Measurements from ENCODE around the gene PIGH.
"Not testable (repeated sequence)": the region's sequence is repeated elsewhere in the genome, so short reads cannot be mapped to it uniquely, and the experiment has no call there.

The PIGH gene

DNA sequence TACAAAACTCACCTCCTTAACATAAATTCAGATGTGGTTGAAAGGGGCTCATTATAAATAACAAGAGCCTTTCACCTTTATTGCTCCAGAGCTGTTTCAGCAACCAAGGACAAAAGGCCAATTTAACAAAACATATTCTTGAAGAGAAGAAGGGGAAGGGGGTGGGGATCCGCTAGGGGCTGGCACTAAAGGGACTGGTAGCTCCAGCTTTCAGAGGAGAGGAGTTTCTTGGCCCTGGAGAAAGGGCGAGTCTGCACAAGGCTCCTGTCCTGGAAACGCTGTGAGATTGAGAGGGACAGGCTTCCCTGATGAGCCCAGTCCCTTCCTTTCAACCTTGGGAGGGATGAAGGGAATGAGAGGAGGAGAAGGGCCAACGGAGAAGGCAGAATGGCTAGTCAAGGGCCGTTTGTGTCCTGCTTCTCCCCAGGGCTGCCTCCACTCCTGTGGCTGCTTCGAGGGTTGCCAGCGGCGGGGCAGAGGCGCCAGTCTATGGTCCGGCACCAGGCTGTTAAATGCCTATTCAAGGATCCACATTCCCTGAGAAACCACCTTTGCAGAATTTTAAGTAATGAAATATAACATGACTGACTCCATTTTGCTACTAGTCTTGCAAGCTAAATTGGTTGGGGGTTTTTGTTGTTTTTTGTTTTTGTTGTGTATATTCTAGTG is 9.7 kb upstream of the PIGH start:
- DNase-seq (ENCODE audit: low read depth in 1 of 2, low spot score in 1 of 2), result no peak

DNA sequence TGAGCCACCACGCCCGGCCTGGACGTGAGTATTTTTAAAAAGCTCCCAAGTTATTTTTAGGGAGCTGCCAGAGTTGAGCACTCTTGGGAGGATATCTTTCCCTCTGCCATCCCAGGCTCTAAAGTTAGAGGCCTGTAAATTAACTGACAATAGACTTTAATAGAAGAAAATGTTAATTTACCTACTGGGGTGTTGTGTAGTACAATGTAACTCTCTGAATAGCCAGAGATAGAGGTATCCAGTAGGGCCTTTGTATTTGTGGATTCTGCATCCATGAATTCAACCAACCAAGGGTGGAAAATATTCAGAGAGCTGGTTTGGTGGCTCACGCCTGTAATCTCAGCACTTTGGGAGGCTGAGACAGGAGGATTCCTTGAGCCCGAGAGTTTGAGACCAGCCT is 7.6 kb upstream of the PIGH start:
- no peak for DNase-seq (ENCODE audit: low read depth in 1 of 2, low spot score in 1 of 2)

DNA sequence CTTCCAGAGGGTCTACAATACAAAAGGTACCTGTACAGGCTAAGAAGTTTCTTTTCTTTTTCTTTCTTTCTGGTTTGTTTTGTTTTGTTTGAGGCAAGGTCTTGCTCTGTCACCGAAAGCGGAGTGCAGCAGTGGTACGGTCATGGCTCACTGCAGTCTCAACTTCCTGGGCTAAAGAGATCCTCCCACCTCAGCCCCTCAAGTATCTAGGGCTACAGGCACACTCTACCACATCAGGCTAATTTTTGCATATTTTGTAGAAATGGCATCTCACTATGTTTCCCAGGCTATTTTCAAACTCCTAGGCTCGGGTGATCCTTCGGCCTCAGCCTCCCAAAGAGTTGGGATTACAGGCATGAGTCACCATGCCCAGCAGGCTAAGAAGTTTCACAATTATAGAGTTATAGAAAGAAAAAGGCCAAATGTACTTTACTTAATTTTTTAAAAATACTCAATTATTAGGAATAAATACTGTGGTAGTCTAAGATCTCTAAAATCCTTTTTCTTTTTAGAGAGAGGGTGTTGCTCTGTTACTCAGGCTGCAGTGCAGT is 3.0 kb upstream of the PIGH start:
- no peak for DNase-seq (ENCODE audit: low read depth in 1 of 2, low spot score in 1 of 2)

DNA sequence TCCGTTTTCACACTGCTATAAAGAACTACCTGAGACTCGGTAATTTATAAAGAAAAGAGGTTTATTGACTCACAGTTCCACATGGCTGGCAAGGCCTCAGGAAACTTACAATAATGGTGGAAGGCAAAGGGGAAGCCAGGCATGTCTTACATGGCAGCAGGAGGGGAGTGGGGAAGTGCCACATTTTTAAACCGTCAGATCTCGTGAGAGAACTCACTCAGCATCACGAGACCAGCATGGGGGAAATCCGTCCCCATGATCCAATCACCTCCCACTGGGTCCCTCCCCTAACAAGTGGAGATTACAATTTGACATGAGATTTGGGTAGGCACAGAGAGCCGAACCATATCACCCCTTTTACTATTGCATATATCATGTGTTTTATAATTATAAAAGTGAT is 2.0 kb upstream of the PIGH start:
- no peak for DNase-seq (ENCODE audit: low read depth in 1 of 2, low spot score in 1 of 2)

DNA sequence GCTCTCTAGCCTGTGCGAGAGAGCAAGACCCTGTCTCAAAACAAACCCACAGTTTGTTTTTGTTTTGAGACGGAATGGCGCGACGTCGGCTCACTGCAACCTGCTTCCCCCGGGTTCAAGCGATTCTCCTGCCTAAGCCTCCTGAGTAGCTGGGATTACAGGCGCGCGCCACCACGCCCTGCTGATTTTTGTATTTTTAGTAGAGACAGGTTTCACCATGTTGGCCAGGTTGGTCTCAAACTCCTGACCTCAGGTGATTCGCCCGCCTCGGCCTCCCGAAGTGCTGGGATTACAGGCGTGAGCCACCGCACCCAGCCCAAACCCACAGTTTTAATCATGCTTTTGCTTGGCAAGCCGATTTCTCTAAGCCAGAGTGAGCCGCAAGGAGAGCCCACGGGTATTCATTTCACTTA is 500 bp upstream of the PIGH start:
- DNase-seq (ENCODE audit: low read depth in 1 of 2, low spot score in 1 of 2), result not testable (repeated sequence)

DNA sequence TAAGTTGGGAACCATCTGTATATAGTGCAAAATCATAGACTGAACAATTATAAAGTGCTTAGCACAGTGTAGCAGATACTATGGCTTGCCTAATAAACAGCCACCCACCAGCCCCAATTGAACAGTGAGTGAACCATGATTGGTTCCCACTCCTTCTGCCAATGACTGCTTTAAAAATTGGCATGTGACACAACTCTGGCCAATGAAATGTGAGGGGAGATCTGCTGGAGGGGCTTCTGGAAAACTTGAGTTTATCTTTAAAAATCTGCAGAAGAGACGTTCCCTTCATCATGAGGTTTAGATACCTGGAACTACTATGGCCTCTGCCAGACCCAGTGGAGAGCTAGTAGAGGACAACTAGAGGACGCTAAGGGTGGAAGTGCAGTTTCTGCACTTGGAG is 4.7 kb downstream of the PIGH start:
- DNase-seq (ENCODE audit: low read depth in 1 of 2, low spot score in 1 of 2), result no peak

DNA sequence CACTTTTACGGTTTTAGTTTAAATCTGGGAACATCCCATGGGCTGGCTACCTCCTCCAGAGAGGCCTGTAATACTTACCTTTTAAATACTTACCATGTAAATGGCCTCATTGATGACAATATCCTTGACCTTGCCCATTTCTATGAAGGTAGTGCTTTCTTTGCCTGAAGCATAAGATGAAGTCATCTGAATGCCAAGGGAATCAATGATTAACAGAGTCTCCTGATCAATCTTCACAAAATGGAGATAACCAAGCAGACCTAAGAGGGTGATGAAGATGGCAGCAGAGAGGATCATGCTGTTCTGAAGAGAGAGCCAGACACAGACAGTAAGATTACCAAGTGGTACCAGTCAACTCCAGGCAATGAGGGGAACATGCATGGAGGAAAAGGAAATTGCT is 6.4 kb downstream of the PIGH start:
- DNase-seq (ENCODE audit: low read depth in 1 of 2, low spot score in 1 of 2), result not testable (repeated sequence)

DNA sequence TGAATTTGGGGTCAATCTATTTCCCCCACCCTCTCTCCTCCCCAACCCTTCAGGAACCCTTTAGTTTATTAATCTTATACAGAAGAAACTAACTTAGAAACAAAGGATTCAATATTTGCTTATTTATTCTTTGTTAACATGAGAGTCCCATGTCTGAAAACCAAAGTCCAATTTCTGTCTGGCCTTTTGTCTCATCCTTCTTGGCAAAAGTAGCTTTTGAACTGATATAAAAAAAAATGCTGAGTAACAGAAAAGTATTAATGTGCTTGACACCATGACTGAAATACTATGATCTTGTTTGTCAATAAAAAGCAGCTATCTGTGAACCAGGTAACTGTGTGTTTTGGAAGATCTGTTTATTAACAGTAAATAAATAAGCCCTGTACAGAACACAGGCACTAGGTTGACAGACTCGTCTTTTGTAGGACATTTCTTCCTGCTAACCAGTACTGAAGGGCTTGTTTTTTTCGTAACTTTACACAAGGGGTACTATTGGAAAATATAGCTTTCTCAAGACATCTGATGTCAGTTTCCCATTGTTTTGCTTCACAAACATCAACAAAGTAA is 10.8 kb downstream of the PIGH start:
- no peak for DNase-seq (ENCODE audit: low read depth in 1 of 2, low spot score in 1 of 2)

DNA sequence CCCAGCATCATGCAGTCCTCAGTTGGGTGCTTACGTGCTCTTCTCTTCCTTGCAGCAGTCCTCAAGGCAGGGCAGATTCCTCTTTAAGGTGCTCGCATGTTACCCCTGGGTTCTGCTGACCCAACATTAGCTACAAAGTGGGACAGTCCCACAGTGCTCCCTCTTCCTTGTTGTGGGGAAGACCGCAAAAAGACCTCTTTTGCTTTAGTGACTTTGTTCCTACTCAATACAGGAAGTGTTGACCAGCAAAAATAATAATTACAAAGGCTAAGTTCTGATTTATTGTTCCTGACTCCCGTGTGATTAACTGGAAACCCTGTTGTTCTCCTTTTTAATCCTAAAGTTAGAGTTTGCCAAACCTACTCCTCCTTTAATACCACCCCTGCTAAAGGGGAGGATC is 13.7 kb downstream of the PIGH start:
- DNase-seq (ENCODE audit: low read depth in 1 of 2, low spot score in 1 of 2), result no peak

DNA sequence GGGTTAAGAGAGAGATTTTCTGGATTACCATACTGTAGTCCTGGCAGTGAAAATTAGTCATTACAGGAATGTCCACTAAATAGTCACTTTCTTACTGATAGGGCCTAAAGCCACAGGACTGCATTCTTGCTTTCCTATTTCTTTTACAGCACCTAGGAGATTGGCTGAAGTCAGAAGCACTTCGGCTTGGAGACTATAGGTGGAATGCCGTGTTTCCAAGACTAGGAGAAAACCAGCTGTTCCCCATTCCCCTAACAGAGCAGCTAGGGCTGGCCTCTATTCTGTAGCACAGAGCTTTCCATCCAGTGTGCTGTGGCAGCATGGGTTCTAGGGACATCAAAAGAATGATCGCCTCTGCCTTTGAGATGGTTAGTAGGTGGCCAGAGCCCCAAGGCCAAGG is 15.1 kb downstream of the PIGH start:
- DNase-seq (ENCODE audit: low read depth in 1 of 2, low spot score in 1 of 2), result no peak

DNA sequence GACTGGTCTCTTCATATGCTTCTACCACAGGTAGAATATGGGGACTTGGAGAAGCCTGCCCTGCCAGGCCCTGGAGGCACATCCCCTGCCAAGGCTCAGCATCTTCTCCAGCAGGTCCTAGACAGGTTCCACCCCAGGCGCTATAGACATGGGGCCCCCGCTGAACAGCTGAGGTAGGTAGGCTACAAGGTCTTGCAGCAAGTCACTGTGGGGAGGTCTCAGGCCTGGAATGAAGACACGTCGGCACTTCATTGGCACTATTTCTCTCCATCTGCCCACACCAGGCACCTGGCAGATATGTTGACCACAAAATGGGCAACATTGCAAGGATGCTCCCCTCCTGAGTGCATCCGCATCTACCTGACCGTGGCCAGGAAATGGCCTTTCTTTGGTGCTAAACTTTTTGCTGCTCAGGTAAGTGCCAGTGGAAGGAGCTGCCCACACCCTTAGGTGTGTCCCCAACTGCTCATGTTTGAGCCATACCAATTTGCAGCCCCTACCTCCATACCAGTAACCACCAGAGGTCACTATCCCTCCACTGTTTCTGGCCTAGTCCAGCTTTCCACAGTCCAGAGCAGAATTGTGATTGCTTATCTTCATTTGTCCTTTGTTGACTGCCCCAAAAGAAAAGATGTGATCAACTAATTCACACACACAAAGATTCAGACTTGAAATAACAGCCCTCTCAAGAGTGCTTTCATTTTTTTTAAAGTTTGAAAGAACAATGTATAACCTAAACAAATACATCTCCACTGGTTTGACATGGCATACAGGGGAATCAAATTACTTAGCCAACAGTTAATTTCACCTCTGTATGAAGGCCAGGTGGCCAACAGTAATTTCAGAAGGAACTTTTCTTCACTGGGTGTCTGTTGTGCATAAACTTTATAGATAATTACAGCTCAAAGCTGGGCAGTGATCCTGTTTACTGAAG is 16.1 kb downstream of the PIGH start:
- no peak for DNase-seq (ENCODE audit: low read depth in 1 of 2, low spot score in 1 of 2)

DNA sequence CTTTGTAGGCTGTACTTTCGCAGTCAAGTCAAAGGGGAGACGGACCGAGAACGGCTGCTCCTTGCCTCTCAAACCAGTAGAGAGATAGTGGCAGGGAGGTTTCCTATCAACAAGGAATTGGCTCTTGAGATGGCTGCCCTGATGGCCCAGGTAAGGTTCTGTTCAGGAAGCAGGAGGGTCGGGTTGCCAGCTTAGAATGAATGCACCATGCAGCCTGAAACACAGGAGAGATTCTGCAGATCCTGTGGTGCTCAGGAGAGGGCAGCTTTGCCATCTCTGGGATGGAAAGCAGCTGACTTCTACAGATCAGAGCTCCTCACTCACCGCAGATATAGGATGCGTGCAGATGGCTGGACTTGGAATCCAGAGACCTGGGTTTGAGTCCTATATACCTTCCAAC is 18.0 kb downstream of the PIGH start:
- no peak for DNase-seq (ENCODE audit: low read depth in 1 of 2, low spot score in 1 of 2)

DNA sequence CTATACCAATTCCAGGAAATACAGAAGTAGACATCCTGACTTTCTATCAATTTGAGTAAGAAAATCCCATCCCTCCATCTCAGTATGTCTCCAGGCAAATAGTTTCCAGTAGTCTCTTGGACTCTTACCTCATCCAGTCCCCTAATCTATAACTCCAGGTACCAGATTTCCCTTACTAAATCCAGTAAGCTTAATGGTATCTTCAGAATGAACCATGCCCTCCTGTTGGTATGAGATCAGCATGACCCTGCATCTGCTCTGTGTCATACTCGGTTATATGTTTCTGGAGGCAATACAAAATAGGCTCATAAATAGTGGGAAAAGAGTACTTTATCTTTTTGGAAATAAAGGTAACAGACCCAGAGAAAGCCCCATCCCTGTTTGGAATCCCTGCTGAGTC is 18.4 kb downstream of the PIGH start:
- no peak for DNase-seq (ENCODE audit: low read depth in 1 of 2, low spot score in 1 of 2)

DNA sequence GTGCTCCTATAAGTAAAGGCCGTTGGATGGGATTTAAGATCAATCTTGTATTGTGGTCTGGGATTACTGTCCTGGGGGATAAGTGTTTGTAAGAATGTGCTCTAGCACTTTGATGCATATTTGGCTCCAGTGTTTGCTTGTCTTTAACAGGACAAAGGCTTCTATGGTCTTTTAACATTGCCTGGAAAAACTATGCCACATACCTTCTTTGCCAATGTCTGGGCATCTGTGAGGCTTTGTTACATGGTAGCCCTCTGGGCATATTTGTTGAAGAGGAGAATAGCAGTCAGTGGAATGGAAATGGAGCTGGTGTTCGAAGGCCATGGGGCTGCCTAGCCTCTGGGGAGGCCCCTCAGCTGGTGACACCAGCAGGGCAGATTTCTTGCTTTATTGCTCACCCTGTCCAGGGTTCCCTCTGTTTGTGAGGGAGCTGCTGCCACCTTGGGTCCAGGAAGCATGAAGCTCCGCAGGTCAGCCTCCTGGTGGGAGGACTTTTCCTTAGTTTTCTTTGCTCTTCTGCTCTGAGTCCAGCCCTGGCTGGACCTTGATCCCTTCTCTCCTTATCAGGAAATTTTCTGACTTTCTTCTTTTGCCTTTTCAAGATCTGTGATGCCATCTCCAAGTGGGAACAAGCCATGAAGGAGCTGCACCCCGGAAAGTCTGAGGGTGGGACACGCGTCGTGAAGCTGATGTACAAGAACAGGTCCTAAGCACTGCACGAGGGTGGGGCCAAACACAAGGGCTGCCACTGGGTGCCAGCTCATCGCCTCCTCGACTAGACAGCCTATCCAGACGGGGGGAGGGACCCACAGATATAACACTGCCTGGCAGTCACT is 19.5 kb downstream of the PIGH start:
- DNase-seq (ENCODE audit: low read depth in 1 of 2, low spot score in 1 of 2), result no peak

DNA sequence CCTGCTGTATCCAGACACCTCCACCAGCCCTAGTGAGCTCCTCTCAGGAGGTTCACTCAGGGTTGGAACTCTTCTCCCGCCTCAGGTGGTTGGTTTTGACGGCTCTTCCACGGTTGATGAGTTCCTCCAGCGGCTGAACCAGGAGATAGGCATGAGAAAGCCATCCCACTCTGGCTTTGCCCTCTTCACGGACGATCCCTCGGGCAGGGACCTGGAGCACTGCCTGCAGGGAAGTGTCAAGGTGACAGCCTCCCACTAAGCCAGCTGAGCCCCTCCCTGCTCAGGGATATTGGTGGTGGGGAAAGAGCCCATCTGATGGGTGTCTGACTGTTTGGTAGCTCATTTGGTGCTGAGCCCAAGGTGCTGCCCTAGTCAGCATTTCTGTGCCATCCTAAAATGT is 20.4 kb downstream of the PIGH start:
- DNase-seq (ENCODE audit: low read depth in 1 of 2, low spot score in 1 of 2), result no peak

DNA sequence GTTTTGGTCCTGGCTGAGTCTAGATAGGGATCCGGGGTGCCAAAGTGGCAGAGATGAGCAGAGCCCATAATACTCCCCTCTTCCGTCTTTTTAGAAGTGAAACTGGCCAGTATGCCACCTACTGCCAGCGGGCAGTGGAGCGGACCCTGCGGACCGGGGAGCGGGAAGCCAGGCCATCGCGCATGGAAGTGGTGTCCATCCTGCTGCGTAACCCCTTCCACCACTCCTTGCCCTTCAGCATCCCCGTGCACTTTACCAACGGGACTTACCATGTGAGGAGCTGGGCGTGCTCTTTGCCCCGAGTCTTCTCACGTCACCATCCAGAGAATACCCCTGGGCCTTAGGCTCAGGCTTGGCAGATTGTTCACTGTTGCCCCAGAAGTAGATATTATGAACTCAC is 21.0 kb downstream of the PIGH start:
- no peak for DNase-seq (ENCODE audit: low read depth in 1 of 2, low spot score in 1 of 2)

DNA sequence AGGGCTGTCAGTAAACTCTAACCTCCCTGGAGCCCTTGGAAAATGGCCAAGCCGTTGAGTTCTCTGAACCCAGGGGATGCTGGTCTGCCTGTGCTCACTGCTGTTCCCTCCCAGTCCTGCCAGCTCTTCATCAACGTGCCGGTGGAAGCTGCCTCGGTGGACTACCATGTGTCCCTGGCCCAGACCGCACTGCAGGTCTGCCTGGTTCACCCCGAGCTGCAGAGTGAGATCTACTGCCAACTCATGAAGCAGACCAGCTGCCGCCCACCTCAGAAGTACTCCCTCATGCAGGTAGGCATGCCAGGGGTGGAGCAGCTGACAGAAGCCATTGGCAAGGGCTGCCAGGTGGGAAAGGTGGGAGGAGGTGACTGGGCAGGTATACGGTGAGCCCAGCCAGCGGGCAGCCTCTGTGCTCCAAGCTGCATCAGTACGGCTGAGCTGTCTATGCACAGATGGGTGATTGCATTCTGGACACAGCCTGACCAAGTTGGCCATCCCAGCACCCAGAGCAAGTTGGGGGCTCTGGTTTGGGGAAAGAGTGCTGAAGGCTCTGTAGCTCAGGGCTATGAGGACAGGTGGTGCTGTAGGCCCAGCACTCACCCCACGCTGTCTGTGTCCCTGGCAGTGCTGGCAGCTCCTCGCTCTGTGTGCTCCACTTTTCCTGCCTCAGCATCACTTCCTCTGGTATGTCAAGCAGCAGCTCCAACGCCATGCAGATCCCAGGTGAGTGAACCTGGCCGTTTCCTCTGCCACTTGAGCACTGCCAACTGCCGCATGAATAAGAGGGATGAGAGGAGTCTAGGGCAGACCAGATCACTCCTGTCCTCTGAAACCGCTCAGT is 21.9 kb downstream of the PIGH start:
- DNase-seq (ENCODE audit: low read depth in 1 of 2, low spot score in 1 of 2), result no peak

DNA sequence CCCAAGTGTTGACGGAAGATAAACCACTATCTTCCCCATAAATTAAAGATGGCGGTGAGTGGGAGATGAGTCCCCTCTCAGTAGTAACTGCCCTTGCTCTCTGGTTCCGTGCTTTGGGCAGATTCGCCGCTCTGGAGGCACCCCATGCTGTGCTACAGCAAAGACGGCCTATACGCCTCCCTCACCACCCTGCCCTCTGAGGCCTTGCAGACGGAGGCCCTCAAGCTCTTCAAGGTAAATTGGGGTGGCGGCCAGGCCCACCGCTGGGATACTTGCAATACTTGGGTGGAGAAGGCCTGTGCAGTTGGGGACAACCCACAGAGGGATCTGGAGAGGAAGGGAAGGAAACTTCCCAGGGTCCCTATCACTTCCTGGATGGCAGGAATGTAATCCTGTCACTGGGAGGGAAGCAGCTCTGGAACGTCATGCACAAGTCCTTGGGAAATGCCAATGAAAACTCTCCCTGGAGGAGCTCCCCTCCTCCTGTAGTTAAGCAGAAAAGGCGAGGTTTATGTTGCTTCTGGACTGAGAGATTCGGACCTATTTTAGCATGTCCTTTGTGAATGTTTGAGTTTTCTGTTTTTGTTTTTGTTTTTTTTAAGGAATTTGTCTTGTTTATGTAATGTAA is 22.8 kb downstream of the PIGH start:
- no peak for DNase-seq (ENCODE audit: low read depth in 1 of 2, low spot score in 1 of 2)

DNA sequence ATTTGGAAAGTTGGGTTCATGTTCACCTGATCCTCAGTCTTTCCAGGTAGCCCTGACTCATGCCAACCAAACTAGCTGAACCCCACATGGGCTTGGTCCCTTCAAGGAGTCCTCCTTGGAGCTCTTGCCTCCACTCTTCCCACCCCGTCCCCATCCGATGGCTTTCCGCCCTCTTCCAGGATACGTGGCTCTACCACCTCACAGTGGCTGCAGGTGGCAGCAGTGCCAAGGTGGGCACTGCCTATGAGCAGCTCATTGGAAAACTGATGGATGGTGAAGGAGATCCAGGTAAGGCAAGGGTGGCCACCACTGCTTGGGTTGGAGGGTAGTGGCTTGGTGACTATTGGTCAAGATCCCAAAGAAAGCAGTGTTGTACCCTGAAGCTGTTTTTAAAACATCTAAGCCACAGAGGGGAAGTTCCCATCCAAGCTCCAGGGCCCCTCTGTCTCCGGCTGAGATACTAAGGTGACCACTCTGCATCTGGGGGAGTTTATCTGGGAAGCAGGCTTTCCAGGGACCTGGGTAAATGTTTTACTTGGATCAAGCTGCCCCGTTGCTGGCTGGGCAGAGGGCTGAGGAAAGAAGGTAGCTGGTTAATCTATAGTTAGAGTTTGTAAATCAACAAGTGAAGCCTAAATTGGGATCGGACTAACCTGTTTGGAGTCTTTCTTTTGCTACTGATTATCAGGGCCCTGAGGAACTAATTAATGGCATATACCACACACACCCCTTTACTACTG is 23.7 kb downstream of the PIGH start:
- DNase-seq (ENCODE audit: low read depth in 1 of 2, low spot score in 1 of 2), result no peak
